ENCODE results near the gene SAG. TPM values are rescaled to one million over a fixed set of nuclear protein-coding genes. Genes with fewer than 3 reads are reported as not detected.

Gene SAG
- total and polyA plus RNA-seq, 10 of the 15 experiments (the other 5 are each of a cell fraction or from before 2014, with no cell fraction given) = 0.06 to 0.47 TPM; not detected in 8

GRCh38 chr2:233311241-233311926, 3.8 kb downstream of the SAG start:
- Histone ChIP-seq H2AFZ (ENCODE audit: control insufficient read depth, low read depth, low read length) (no peak overlapping the region), H3K9ac (ENCODE audit: control insufficient read depth, insufficient read depth, low read length) (no peak overlapping the region), H3K79me2 (ENCODE audit: control insufficient read depth, insufficient read depth, low read length) (no peaks in the 10 kb centered on the region), H3K4me3 (no peak overlapping the region), H4K20me1 (ENCODE audit: control insufficient read depth, insufficient read depth) (no peaks in the 10 kb centered on the region), H3K27me3 (replicated peaks in 1 of 2; ENCODE audit: control insufficient read depth in 2 of 2, insufficient read depth in 2 of 2, low read length in 1 of 2) (no peaks in the 10 kb centered on the region), H3K36me3 (ENCODE audit: control insufficient read depth in 2 of 2, insufficient read depth in 2 of 2, low read length in 1 of 2) (no peaks in the 10 kb centered on the region), H3K27ac (ENCODE audit: control insufficient read depth, insufficient read depth) (no peak overlapping the region), H3K4me1 (ENCODE audit: control insufficient read depth, insufficient read depth, low read length) (peaks cover 15% of the 10 kb centered on the region), H3K4me2 (ENCODE audit: control insufficient read depth, insufficient read depth) (no peak overlapping the region), H3K9me3 (replicated peaks; ENCODE audit: control insufficient read depth, insufficient read depth, low read length) (no peaks in the 10 kb centered on the region)
- ChIA-PET SMC1A (ENCODE audit: uncharacterized antibody, unreplicated experiment) (no interaction called here), CTCF (no interaction called here), POLR2A (no interaction called here), RAD21 (ENCODE audit: unreplicated experiment) (no interaction called here)
- no peak for TF ChIP-seq SUZ12 (IDR thresholded peaks at IDR 0.05; ENCODE audit: unreplicated experiment)
- no peak for TF ChIP-seq FOS (IDR thresholded peaks at IDR 0.05; ENCODE audit: borderline replicate concordance, extremely low read depth, insufficient read length)
- TF ChIP-seq NFYB (IDR thresholded peaks at IDR 0.05; ENCODE audit: insufficient read depth, low read depth, low read length) = 0 out of 2 replicates have a peak, but pooled peaks have one; percentile 15
- TF ChIP-seq MXI1 (IDR thresholded peaks at IDR 0.05; ENCODE audit: low read depth, low read length) = no peak
- TF ChIP-seq CHD4 (IDR thresholded peaks at IDR 0.05) = no peak
- TF ChIP-seq POLR2AphosphoS2 (IDR thresholded peaks at IDR 0.05; ENCODE audit: low read depth, low read length) = no peak
- TF ChIP-seq USF1 (IDR thresholded peaks at IDR 0.05; ENCODE audit: borderline replicate concordance, extremely low read length, insufficient read depth, low read depth, low read length) = peak; percentile 22
- TF ChIP-seq BCL11A (IDR thresholded peaks at IDR 0.05; ENCODE audit: low read depth, low read length) = no peak
- no peak for TF ChIP-seq STAT3 (IDR thresholded peaks at IDR 0.05; ENCODE audit: low read depth, low read length)
- no peak for TF ChIP-seq LARP7 (IDR thresholded peaks at IDR 0.05)
- TF ChIP-seq ATF3 (IDR thresholded peaks at IDR 0.05; ENCODE audit: borderline replicate concordance, extremely low read depth, low read depth, low read length) = no peak
- TF ChIP-seq ZNF592 (IDR thresholded peaks at IDR 0.05) = no peak
- TF ChIP-seq SMAD5 (IDR thresholded peaks at IDR 0.05; ENCODE audit: low read depth) = no peak
- in situ Hi-C loops (cut with MboI) (no loop called here), intact Hi-C loops (cut with micrococcal nuclease; ENCODE audit: unreplicated experiment) (loop anchor here (10.0 kb wide), 1 partner anchor 133 kb away; no protein-coding TSS in a partner anchor)
- whole genome bisulfite sequencing (ENCODE audit: insufficient coverage, insufficient replicate concordance, low lambda C conversion rate, missing lambda C conversion rate) = 65% methylated on average over 11 of the region's 11 CpGs
- BruUV-seq (replicated peaks) = no TSS peak
- FAIRE-seq (no peak), ATAC-seq (peak; percentile 58), DNase-seq (ENCODE audit: low read depth, low spot score) (no peak)
